H9 (cell line): Measurements from ENCODE around the gene THRB. TPM values are rescaled to one million over a fixed set of nuclear protein-coding genes. Genes with fewer than 3 reads are reported as not detected.
A peak's percentile ranks its signal among the peaks of the same experiment; 100 is the strongest.

ENCODE experiments used
- DNase-seq: peaks from one replicate; pipeline ENCODE4 v3.0.0-alpha.2; 2017
- H2AFZ ChIP-seq: one replicate; pipeline ENCODE4 v1.6.1; 2013; ENCODE audit warnings: mild to moderate bottlenecking, low read length, control low read depth, moderate library complexity
- H2AK5ac ChIP-seq: 2 replicates; pipeline ENCODE4 v1.6.1; 2013; ENCODE audit warnings: low read length, control low read depth, mixed read lengths; ENCODE audit not compliant: insufficient read length
- H2BK120ac ChIP-seq: one replicate; pipeline ENCODE4 v1.6.1; 2013; ENCODE audit warnings: low read depth, mild to moderate bottlenecking, low read length, control low read depth, inconsistent platforms; ENCODE audit not compliant: poor library complexity, severe bottlenecking
- H2BK12ac ChIP-seq: 2 replicates; pipeline ENCODE4 v1.6.1; 2013; ENCODE audit warnings: low read length, control low read depth, mixed read lengths, low read depth; ENCODE audit not compliant: insufficient read length
- H2BK15ac ChIP-seq: 2 replicates; pipeline ENCODE4 v1.6.1; 2013; ENCODE audit warnings: low read depth, low read length, control low read depth
- H2BK20ac ChIP-seq: one replicate; pipeline ENCODE4 v1.6.1; 2013; ENCODE audit warnings: low read depth, mild to moderate bottlenecking, low read length, control low read depth, inconsistent platforms; ENCODE audit not compliant: poor library complexity, severe bottlenecking
- H2BK5ac ChIP-seq: 2 replicates; pipeline ENCODE4 v1.6.1; 2013; ENCODE audit warnings: low read length, control low read depth, mixed read lengths; ENCODE audit not compliant: insufficient read length
- H3K14ac ChIP-seq: 2 replicates; pipeline ENCODE4 v1.6.1; 2013; ENCODE audit warnings: low read length, control low read depth; ENCODE audit not compliant: insufficient read depth
- H3K18ac ChIP-seq: 2 replicates; pipeline ENCODE4 v1.6.1; 2013; ENCODE audit warnings: low read depth, mild to moderate bottlenecking, mixed read lengths, low read length, control low read depth; ENCODE audit not compliant: insufficient read length
- H3K23ac ChIP-seq: 2 replicates; pipeline ENCODE4 v1.6.1; 2013; ENCODE audit warnings: low read length, control low read depth, mixed read lengths, low read depth; ENCODE audit not compliant: insufficient read length
- H3K23me2 ChIP-seq: 2 replicates; pipeline ENCODE4 v1.6.1; 2013; ENCODE audit warnings: low read depth, mild to moderate bottlenecking, mixed read lengths, low read length, control low read depth; ENCODE audit not compliant: insufficient read length, poor library complexity, severe bottlenecking
- H3K27ac ChIP-seq: 2 replicates; pipeline ENCODE4 v1.5.1; 2013; ENCODE audit warnings: low read length, control low read depth, mixed read lengths, low read depth; ENCODE audit not compliant: insufficient read length
- H3K27me3 ChIP-seq: 2 replicates; pipeline ENCODE4 v1.6.1; 2013; ENCODE audit warnings: low read length, control low read depth, inconsistent platforms; ENCODE audit not compliant: insufficient read depth
- H3K4ac ChIP-seq: 2 replicates; pipeline ENCODE4 v1.6.1; 2013; ENCODE audit warnings: low read depth, mild to moderate bottlenecking, control low read depth, inconsistent platforms, low read length, moderate library complexity
- H3K4me1 ChIP-seq: 2 replicates; pipeline ENCODE4 v1.6.1; 2013; ENCODE audit warnings: low read length, control low read depth, inconsistent platforms; ENCODE audit not compliant: insufficient read depth
- H3K4me2 ChIP-seq: 2 replicates; pipeline ENCODE4 v1.6.1; 2013; ENCODE audit warnings: low read length, control low read depth, mixed read lengths; ENCODE audit not compliant: insufficient read length, insufficient read depth
- H3K56ac ChIP-seq: 2 replicates; pipeline ENCODE4 v1.6.1; 2013; ENCODE audit warnings: low read depth, mild to moderate bottlenecking, mixed read lengths, low read length, control low read depth; ENCODE audit not compliant: insufficient read length
- H3K79me1 ChIP-seq: 2 replicates; pipeline ENCODE4 v1.6.1; 2013; ENCODE audit warnings: low read depth, mild to moderate bottlenecking, moderate library complexity, low read length, control low read depth, inconsistent platforms; ENCODE audit not compliant: insufficient read depth, poor library complexity, severe bottlenecking
- H3K79me2 ChIP-seq: 2 replicates; pipeline ENCODE4 v1.6.1; 2013; ENCODE audit warnings: low read length, control low read depth, inconsistent platforms; ENCODE audit not compliant: insufficient read depth
- H3K9ac ChIP-seq: 2 replicates; pipeline ENCODE4 v1.6.1; 2013; ENCODE audit warnings: low read length, control low read depth, mixed read lengths; ENCODE audit not compliant: insufficient read length; ENCODE audit errors: extremely low read depth
- H3K9me3 ChIP-seq: one replicate; pipeline ENCODE4 v1.6.1; 2013; ENCODE audit warnings: low read depth, low read length, inconsistent platforms; ENCODE audit not compliant: control insufficient read depth
- H3T11ph ChIP-seq: one replicate; pipeline ENCODE4 v1.6.1; 2013; ENCODE audit warnings: mild to moderate bottlenecking, low read length, control low read depth, inconsistent platforms
- H4K20me1 ChIP-seq: one replicate; pipeline ENCODE4 v1.6.1; 2013; ENCODE audit not compliant: control insufficient read depth, insufficient read length, insufficient read depth
- H4K5ac ChIP-seq: 2 replicates; pipeline ENCODE4 v1.6.1; 2013; ENCODE audit warnings: low read depth, mild to moderate bottlenecking, mixed read lengths, low read length, control low read depth; ENCODE audit not compliant: insufficient read length
- H4K8ac ChIP-seq: replicated peaks from 2 replicates; pipeline ENCODE4 v1.6.1; 2013; ENCODE audit warnings: low read length, control low read depth, mixed read lengths, low read depth; ENCODE audit not compliant: insufficient read length
- H4K91ac ChIP-seq: 2 replicates; pipeline ENCODE4 v1.6.1; 2013; ENCODE audit warnings: low read depth, mild to moderate bottlenecking, moderate library complexity, mixed read lengths, low read length, control low read depth; ENCODE audit not compliant: insufficient read length
- H3K27ac Mint-ChIP-seq, 3 experiments: 2 replicates in 2 of 3; 3 replicates in 1 of 3; pipeline ENCODE4 v1.8.0; 2020 to 2021; ENCODE audit warnings: mixed read lengths in 3 of 3, mild to moderate bottlenecking in 1 of 3, moderate library complexity in 1 of 3
- H3K27me3 Mint-ChIP-seq: 2 replicates; pipeline ENCODE4 v1.8.0; 2021; ENCODE audit warnings: low read depth, mild to moderate bottlenecking, moderate library complexity, mixed read lengths
- H3K36me3 Mint-ChIP-seq, 3 experiments: 2 replicates in 2 of 3; 3 replicates in 1 of 3; pipeline ENCODE4 v1.8.0; 2020 to 2021; ENCODE audit warnings: low read depth in 3 of 3, mixed read lengths in 3 of 3; ENCODE audit not compliant: insufficient read depth in 1 of 3
- H3K4me1 Mint-ChIP-seq, 2 experiments: 2 replicates each; pipeline ENCODE4 v1.8.0; 2020; ENCODE audit warnings: mixed read lengths in 2 of 2
- H3K4me3 Mint-ChIP-seq, 2 experiments: 2 replicates in 1 of 2; 3 replicates in 1 of 2; pipeline ENCODE4 v1.8.0; 2020 to 2021; ENCODE audit warnings: mild to moderate bottlenecking in 2 of 2, mixed read lengths in 2 of 2, moderate library complexity in 1 of 2
- H3K9me3 Mint-ChIP-seq, 2 experiments: 2 replicates in 1 of 2; 3 replicates in 1 of 2; pipeline ENCODE4 v1.8.0; 2020; ENCODE audit warnings: mild to moderate bottlenecking in 2 of 2, mixed read lengths in 2 of 2, moderate library complexity in 1 of 2
- CTCF ChIP-seq: fragments of 200-600 bp; sonication (generic); conservative IDR thresholded peaks from 3 replicates; pipeline ENCODE4 v1.8.0; 2021; ENCODE audit warnings: antibody characterized with exemption, mild to moderate bottlenecking
- WGBS: extraction: QIAGEN DNeasy Blood & Tissue Kit; methylation state at CpG from one replicate; pipeline ENCODE4 v1.1.7; 2013; ENCODE audit warnings: missing lambda C conversion rate, low lambda C conversion rate, mixed read lengths; ENCODE audit not compliant: insufficient read length; ENCODE audit errors: extremely low coverage; 5-methylcytosine and 5-hydroxymethylcytosine counted together
- total RNA-seq: library from RNA; stranded (reverse); gene quantifications from 2 replicates; pipeline ENCODE4 v1.2.1, GENCODE V29; 2021

The THRB gene
- total RNA-seq, 1 experiment from 2014 or later: 8.6 TPM

- Histone ChIP-seq H2BK120ac (no peak overlapping the region), H2BK20ac (no peak overlapping the region), H3K4me1 (peaks cover 14% of the 10 kb centered on the region; the same call in 1 of the 2 replicates), H2BK12ac (no peak overlapping the region), H3K18ac (peak overlapping the region; percentile 25), H3K23me2 (peaks cover 16% of the 10 kb centered on the region), H3K23ac (no peak overlapping the region), H2BK15ac (no peak overlapping the region), H2AK5ac (no peak overlapping the region), H3K4ac (no peak overlapping the region), H3K27me3 (peaks cover 5% of the 10 kb centered on the region; the same call in 1 of the 2 replicates), H3T11ph (no peak overlapping the region), H2AFZ (no peak overlapping the region), H3K56ac (no peak overlapping the region), H3K4me2 (no peak overlapping the region), H4K8ac (no peak overlapping the region), H3K27ac (no peak overlapping the region), H3K79me1 (no peaks in the 10 kb centered on the region), H3K14ac (no peak overlapping the region), H2BK5ac (no peak overlapping the region), H4K5ac (no peak overlapping the region), H3K79me2 (no peaks in the 10 kb centered on the region), H4K20me1 (no peaks in the 10 kb centered on the region), H3K9me3 (no peaks in the 10 kb centered on the region), H4K91ac (no peak overlapping the region), H3K9ac (no peak overlapping the region)
- WGBS: 100% methylated on average over 2 of the region's 2 CpGs
- no peaks in the 10 kb centered on the region for H3K36me3 Mint-ChIP-seq
- H3K4me3 Mint-ChIP-seq: no peak overlapping the region
- no peaks in the 10 kb centered on the region for H3K9me3 Mint-ChIP-seq
- peak overlapping the region in 1 of 3 experiments; percentile 14; a peak in 3 of 7 replicates for H3K27ac Mint-ChIP-seq
- H3K27me3 Mint-ChIP-seq: peaks cover 30% of the 10 kb centered on the region
- H3K4me1 Mint-ChIP-seq: peaks cover 46 to 47% of the 10 kb centered on the region in 2 experiments
- no peak for TF ChIP-seq CTCF
- no peak for DNase-seq
Observed at GRCh38 chr3:24497942-24498341, 3.3 kb upstream of the THRB start.
